ENCODE data around the gene MINDY2.

DNA sequence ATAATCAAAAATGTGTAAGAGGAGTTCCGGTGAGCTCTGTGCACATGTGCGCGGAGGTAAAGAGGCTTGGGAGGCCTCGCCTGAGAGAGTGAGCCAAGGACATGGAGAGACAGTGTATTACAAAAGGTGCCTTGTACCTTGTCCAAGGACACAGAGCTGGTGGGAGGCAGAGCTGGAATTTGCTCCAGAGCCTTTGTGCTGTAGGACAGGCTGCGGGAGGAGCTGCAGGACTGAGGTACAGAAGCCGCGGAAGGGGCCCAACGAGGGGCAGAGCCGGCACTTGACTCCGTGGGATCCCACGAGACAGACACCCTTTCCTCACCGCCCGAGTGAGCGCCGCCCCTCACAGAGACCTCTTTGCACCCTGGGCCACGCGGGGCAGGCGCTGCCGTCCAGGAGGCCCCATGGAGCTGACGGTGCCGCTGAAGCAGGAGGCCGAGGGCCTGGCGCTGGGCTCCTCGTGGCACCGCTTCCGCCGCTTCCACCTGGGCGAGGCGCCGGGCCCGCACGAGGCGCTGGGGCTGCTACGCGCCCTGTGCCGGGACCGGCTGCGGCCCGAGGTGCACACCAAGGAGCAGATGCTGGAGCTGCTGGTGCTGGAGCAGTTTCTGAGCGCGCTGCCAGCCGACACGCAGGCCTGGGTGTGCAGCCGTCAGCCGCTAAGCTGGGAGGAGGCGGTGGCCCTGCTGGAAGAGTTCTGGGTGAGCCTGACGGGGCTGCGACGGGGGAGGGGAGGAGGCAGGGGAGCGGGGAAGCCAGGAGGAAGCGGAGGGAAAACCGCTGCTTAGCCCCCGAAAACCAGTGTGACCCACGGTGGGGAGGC lies 93.7 kb downstream of the MINDY2 start:
- TF ChIP-seq, protein P1, sequence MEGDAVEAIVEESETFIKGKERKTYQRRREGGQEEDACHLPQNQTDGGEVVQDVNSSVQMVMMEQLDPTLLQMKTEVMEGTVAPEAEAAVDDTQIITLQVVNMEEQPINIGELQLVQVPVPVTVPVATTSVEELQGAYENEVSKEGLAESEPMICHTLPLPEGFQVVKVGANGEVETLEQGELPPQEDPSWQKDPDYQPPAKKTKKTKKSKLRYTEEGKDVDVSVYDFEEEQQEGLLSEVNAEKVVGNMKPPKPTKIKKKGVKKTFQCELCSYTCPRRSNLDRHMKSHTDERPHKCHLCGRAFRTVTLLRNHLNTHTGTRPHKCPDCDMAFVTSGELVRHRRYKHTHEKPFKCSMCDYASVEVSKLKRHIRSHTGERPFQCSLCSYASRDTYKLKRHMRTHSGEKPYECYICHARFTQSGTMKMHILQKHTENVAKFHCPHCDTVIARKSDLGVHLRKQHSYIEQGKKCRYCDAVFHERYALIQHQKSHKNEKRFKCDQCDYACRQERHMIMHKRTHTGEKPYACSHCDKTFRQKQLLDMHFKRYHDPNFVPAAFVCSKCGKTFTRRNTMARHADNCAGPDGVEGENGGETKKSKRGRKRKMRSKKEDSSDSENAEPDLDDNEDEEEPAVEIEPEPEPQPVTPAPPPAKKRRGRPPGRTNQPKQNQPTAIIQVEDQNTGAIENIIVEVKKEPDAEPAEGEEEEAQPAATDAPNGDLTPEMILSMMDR (optimal IDR thresholded peaks at IDR 0.05 in 1 of 3, IDR thresholded peaks at IDR 0.05 in 1 of 3, conservative IDR thresholded peaks at IDR 0.05 in 1 of 3; ENCODE audit: extremely low read depth in 1 of 3, insufficient read depth in 2 of 3, low read length in 3 of 3), result no peak
- no peak for TF ChIP-seq EZH2 (IDR thresholded peaks at IDR 0.05; ENCODE audit: low read length)

Measured in keratinocyte (primary cell).